Right atrium auricular region (tissue), 2 donors: ENCODE measurements around the gene COQ2. TPM values are rescaled to one million over a fixed set of nuclear protein-coding genes. Genes with fewer than 3 reads are reported as not detected.

Experiments
- DNase-seq: peaks from one replicate; pipeline ENCODE4 v3.0.0-alpha.2; 2019; ENCODE audit warnings: low spot score
- H3K27ac ChIP-seq, 2 donors: fragments of 200-600 bp; sonication (generic); 1 replicate in 1 of 2; 2 replicates in 1 of 2; pipeline ENCODE4 v1.5.1; 2016 to 2019
- H3K27me3 ChIP-seq, 2 donors: fragments of 200-600 bp; sonication (generic); one replicate each; pipeline versions ENCODE4 v1.5.1 to v1.6.0; 2017 to 2019
- H3K36me3 ChIP-seq: fragments of 200-600 bp; sonication (generic); one replicate; pipeline ENCODE4 v1.5.1; 2016
- H3K4me1 ChIP-seq, 2 donors: fragments of 200-600 bp; sonication (generic); one replicate each; pipeline versions ENCODE4 v1.5.1 to v1.6.0; 2017 to 2019
- H3K4me3 ChIP-seq, 2 donors: fragments of 200-600 bp; sonication (generic); 1 replicate in 1 of 2; 2 replicates in 1 of 2; pipeline ENCODE4 v1.5.1; 2017 to 2019; ENCODE audit warnings: mild to moderate bottlenecking in 1 of 2, moderate library complexity in 1 of 2
- H3K9me3 ChIP-seq, 2 donors: fragments of 200-600 bp; sonication (generic); one replicate each; pipeline ENCODE4 v1.5.1; 2019
- CTCF ChIP-seq, 2 donors: fragments of 200-600 bp; sonication (generic); IDR thresholded peaks; one replicate each; pipeline ENCODE4 v1.5.1; 2019; ENCODE audit warnings: antibody characterized with exemption in 2 of 2
- total RNA-seq, 2 donors: library from RNA; depleted of rRNA; stranded (reverse); fragments of >200 nt; gene quantifications; one replicate each; pipeline ENCODE4 v1.1.0, GENCODE V29; 2016

COQ2 gene
- total RNA-seq, 2 donors from 2014 or later, result 12.0 to 15.1 TPM

- TF ChIP-seq CTCF (IDR thresholded peaks at IDR 0.05), result no peak
- no peaks in the 10 kb centered on the region for H3K9me3 ChIP-seq
- H3K4me3 ChIP-seq, result no peak overlapping the region
- DNase-seq, result no peak
- no peaks in the 10 kb centered on the region for H3K27me3 ChIP-seq
- peaks cover 13% of the 10 kb centered on the region for H3K36me3 ChIP-seq
- H3K4me1 ChIP-seq, result no peaks in the 10 kb centered on the region
- H3K27ac ChIP-seq, result no peak overlapping the region
Observed at GRCh38 chr4:83266689-83267088, 17.9 kb downstream of the COQ2 start.

- peaks cover 10% of the 10 kb centered on the region for H3K36me3 ChIP-seq
- DNase-seq, result no peak
- no peak overlapping the region for H3K27ac ChIP-seq
- no peak overlapping the region for H3K4me3 ChIP-seq
- TF ChIP-seq CTCF (IDR thresholded peaks at IDR 0.05), result no peak
- H3K9me3 ChIP-seq, result no peaks in the 10 kb centered on the region
- H3K4me1 ChIP-seq, result no peaks in the 10 kb centered on the region
- no peaks in the 10 kb centered on the region for H3K27me3 ChIP-seq
Observed at GRCh38 chr4:83263106-83263505, 21.5 kb downstream of the COQ2 start.

GRCh38 chr4:83262682-83263081 is 21.9 kb downstream of the COQ2 start:
- Histone ChIP-seq H3K27ac (no peak overlapping the region), H3K4me3 (no peak overlapping the region), H3K36me3 (peaks cover 8% of the 10 kb centered on the region), H3K9me3 (no peaks in the 10 kb centered on the region), H3K4me1 (no peaks in the 10 kb centered on the region), H3K27me3 (no peaks in the 10 kb centered on the region)
- DNase-seq, result no peak
- TF ChIP-seq CTCF (IDR thresholded peaks at IDR 0.05), result no peak

- no peak overlapping the region for H3K4me3 ChIP-seq
- no peak for DNase-seq
- H3K27me3 ChIP-seq, result no peaks in the 10 kb centered on the region
- TF ChIP-seq CTCF (IDR thresholded peaks at IDR 0.05), result no peak
- no peak overlapping the region for H3K27ac ChIP-seq
- no peaks in the 10 kb centered on the region for H3K4me1 ChIP-seq
- no peaks in the 10 kb centered on the region for H3K9me3 ChIP-seq
- H3K36me3 ChIP-seq, result no peaks in the 10 kb centered on the region
Observed at GRCh38 chr4:83261307-83261706, 23.3 kb downstream of the COQ2 start.

- H3K36me3 ChIP-seq, result no peaks in the 10 kb centered on the region
- no peak overlapping the region for H3K4me3 ChIP-seq
- no peaks in the 10 kb centered on the region for H3K27me3 ChIP-seq
- no peak for TF ChIP-seq CTCF (IDR thresholded peaks at IDR 0.05)
- no peaks in the 10 kb centered on the region for H3K9me3 ChIP-seq
- DNase-seq, result no peak
- H3K4me1 ChIP-seq, result peaks cover 0 to 3% of the 10 kb centered on the region in 2 donors
- no peak overlapping the region for H3K27ac ChIP-seq
Observed at GRCh38 chr4:83259586-83259985, 25.0 kb downstream of the COQ2 start.

GRCh38 chr4:83258461-83258860 is 26.1 kb downstream of the COQ2 start:
- Histone ChIP-seq H3K36me3 (no peaks in the 10 kb centered on the region), H3K4me3 (no peak overlapping the region), H3K9me3 (no peaks in the 10 kb centered on the region), H3K4me1 (peaks cover 0 to 3% of the 10 kb centered on the region in 2 donors), H3K27me3 (no peaks in the 10 kb centered on the region), H3K27ac (no peak overlapping the region)
- TF ChIP-seq CTCF (IDR thresholded peaks at IDR 0.05), result no peak
- no peak for DNase-seq
